22Rv1 (cell line): ENCODE results near the gene ZFP64.

Experiments
- H3K27ac ChIP-seq: fragments of 450-650 bp; 2 replicates; pipeline ENCODE4 v1.5.1; 2017
- CTCF ChIP-seq: fragments of 450-650 bp; IDR thresholded peaks from 2 replicates; pipeline ENCODE4 v1.5.1; 2017; ENCODE audit warnings: mild to moderate bottlenecking
- ZFX ChIP-seq: fragments of 450-650 bp; IDR thresholded peaks from 2 replicates; pipeline ENCODE4 v1.6.1; 2017; ENCODE audit warnings: antibody characterized with exemption, borderline replicate concordance

The ZFP64 gene

GRCh38 chr20:52191132-52191915, at the start of gene ZFP64:
TSS of gene ZFP64 (minus strand) at chr20:52191779. CDS start at chr20:52191636, 143 bp downstream.
- H3K27ac ChIP-seq = peak within 1 kb of the TSS; percentile 67
- TF ChIP-seq ZFX (no peak), CTCF (peak; percentile 85)

DNA sequence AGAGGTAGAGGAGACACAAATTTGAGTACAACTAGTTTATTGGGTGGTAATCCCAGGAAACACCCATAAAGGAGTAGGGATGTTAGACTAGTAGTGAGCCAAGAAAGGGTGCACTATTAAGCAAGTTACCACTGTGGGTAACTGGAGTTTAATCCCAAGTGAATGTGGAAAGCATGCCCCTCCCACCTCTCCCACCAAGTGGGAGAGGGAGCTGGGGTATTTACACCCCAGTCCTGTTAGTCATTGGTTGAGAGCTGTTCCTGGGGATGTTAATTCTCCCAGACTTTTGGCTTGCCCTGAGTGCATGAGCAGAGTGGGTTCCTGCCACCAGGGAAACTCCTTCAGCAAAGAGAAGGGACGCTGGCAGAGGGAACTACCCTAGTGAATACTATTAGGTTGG, 49.2 kb upstream of the ZFP64 start:
- no peak overlapping the region for H3K27ac ChIP-seq
- TF ChIP-seq ZFX (no peak), CTCF (no peak)

GRCh38 chr20:52239102-52239501, 47.5 kb upstream of the ZFP64 start:
- TF ChIP-seq CTCF (no peak), ZFX (no peak)

GRCh38 chr20:52236292-52236691, 44.7 kb upstream of the ZFP64 start:
- TF ChIP-seq CTCF (no peak), ZFX (no peak)

More at GRCh38 chr20:52239102-52239501, 47.5 kb upstream of the ZFP64 start:
- H3K27ac ChIP-seq = no peak overlapping the region

GRCh38 chr20:52235129-52235528, 43.5 kb upstream of the ZFP64 start:
- no peak for TF ChIP-seq CTCF
- H3K27ac ChIP-seq = no peak overlapping the region

More at GRCh38 chr20:52236292-52236691, 44.7 kb upstream of the ZFP64 start:
- H3K27ac ChIP-seq = no peak overlapping the region

DNA sequence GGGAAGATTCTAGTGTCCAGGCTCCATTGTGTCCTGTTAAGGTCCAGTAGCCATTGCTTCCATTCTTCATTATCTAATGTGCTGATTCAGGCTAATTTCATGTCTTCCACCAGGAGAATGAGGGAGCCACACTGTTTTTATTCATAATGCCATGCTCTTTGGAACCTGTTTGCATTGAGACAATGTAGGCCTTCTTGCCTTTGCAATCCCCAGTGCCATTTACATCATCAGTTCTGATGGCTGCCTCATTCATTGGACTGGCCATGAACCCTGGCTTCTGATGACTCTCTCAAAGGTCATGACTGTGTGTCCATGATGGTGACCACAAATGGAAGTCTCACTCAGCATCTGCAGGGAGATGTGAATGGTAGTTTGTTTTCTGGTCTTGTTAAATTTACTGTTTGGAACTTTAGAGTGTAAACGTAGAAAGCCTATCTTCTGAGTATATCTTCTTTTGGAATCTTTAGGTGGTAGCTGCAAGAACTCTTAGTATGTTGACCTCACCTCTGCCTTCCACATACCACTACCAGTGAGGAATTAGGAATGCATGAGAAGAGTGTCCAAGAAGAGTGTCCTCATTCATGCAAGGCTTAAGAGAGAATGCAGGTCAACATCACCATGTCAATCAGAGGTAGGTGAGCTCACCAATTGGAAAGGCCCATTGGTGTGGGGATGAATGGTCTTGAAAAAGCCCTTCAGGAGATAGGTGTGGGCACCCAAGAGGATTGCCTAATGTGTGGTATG, 42.9 kb upstream of the ZFP64 start:
- H3K27ac ChIP-seq = no peak overlapping the region
- TF ChIP-seq CTCF (no peak), ZFX (no peak)

- peak overlapping the region; percentile 58 for H3K27ac ChIP-seq
Measured at GRCh38 chr20:52231230-52231746, 39.7 kb upstream of the ZFP64 start.

More at GRCh38 chr20:52231230-52231746, 39.7 kb upstream of the ZFP64 start:
- no peak for TF ChIP-seq CTCF
- no peak for TF ChIP-seq ZFX
